Neural progenitor cell (in vitro differentiated cells): ENCODE data around the gene LMBRD2.

Source experiments
- CTCF ChIP-seq: fragments of 200-600 bp; sonication (generic); IDR thresholded peaks from 2 replicates; pipeline ENCODE4 v1.5.1; 2017; ENCODE audit warnings: antibody characterized with exemption, mild to moderate bottlenecking
- EZH2 ChIP-seq: fragments of 200-600 bp; sonication (generic); IDR thresholded peaks from 2 replicates; pipeline ENCODE4 v1.6.1; 2017; ENCODE audit warnings: antibody characterized with exemption, mild to moderate bottlenecking, moderate library complexity

GRCh38 chr5:36049949-36050348 is 101.7 kb downstream of the LMBRD2 start:
- TF ChIP-seq CTCF (no peak), EZH2 (no peak)
